HFFc6 (cell line): ENCODE data around the gene USP14. TPM values are rescaled to one million over a fixed set of nuclear protein-coding genes. Genes with fewer than 3 reads are reported as not detected.

Experiments used
- DNase-seq: peaks from one replicate; pipeline ENCODE4 v3.0.0-alpha.2; 2018
- H3K27ac Mint-ChIP-seq: 2 replicates; pipeline ENCODE4 v1.8.0; 2020; ENCODE audit warnings: mild to moderate bottlenecking, mixed read lengths
- H3K27me3 Mint-ChIP-seq: 2 replicates; pipeline ENCODE4 v1.8.0; 2021; ENCODE audit warnings: mild to moderate bottlenecking, moderate library complexity, mixed read lengths; ENCODE audit not compliant: insufficient read depth
- H3K36me3 Mint-ChIP-seq: 2 replicates; pipeline ENCODE4 v1.8.0; 2021; ENCODE audit warnings: low read depth, mixed read lengths
- H3K4me1 Mint-ChIP-seq: 2 replicates; pipeline ENCODE4 v1.8.0; 2020; ENCODE audit warnings: low read depth, mixed read lengths
- H3K4me3 Mint-ChIP-seq: 2 replicates; pipeline ENCODE4 v1.8.0; 2020; ENCODE audit warnings: mild to moderate bottlenecking, moderate library complexity, mixed read lengths
- H3K9me3 Mint-ChIP-seq: 2 replicates; pipeline ENCODE4 v1.8.0; 2020; ENCODE audit warnings: mild to moderate bottlenecking, mixed read lengths
- CTCF ChIP-seq: fragments of 200-600 bp; sonication (generic); IDR thresholded peaks from 2 replicates; pipeline ENCODE4 v1.5.0; 2021; ENCODE audit warnings: antibody characterized with exemption, mild to moderate bottlenecking
- total RNA-seq, 6 experiments: library from RNA; stranded (reverse); fragmentation: NEBNext Ultra II Directional; extraction: Animal tissue kit (Norgen Biotek cat#: 25700); gene quantifications; 2 replicates in 1 of 6; 3 replicates in 5 of 6; pipeline ENCODE4 v1.2.3, GENCODE V29; 2021

Gene USP14
- total RNA-seq, 6 experiments from 2014 or later = 92.0 to 114 (median 101) TPM

GRCh38 chr18:189254-189653 is 30.9 kb downstream of the USP14 start:
- DNase-seq = no peak
- Mint-ChIP-seq H3K9me3 (no peaks in the 10 kb centered on the region), H3K4me3 (no peak overlapping the region), H3K4me1 (peaks cover 15% of the 10 kb centered on the region), H3K27ac (no peak overlapping the region), H3K27me3 (no peaks in the 10 kb centered on the region), H3K36me3 (peaks cover 16% of the 10 kb centered on the region; the same call in 1 of the 2 replicates)
- no peak for TF ChIP-seq CTCF

GRCh38 chr18:191725-192124 is 33.4 kb downstream of the USP14 start:
- DNase-seq = no peak
- no peak for TF ChIP-seq CTCF

GRCh38 chr18:192801-193200 is 34.4 kb downstream of the USP14 start:
- Mint-ChIP-seq H3K4me3 (no peak overlapping the region), H3K27me3 (no peaks in the 10 kb centered on the region), H3K27ac (no peak overlapping the region), H3K4me1 (peaks cover 15% of the 10 kb centered on the region), H3K9me3 (no peaks in the 10 kb centered on the region), H3K36me3 (peaks cover 32% of the 10 kb centered on the region)
- DNase-seq = no peak
- TF ChIP-seq CTCF = no peak

More at GRCh38 chr18:191725-192124, 33.4 kb downstream of the USP14 start:
- H3K27me3 Mint-ChIP-seq = no peaks in the 10 kb centered on the region
- peaks cover 15% of the 10 kb centered on the region for H3K4me1 Mint-ChIP-seq
- no peaks in the 10 kb centered on the region for H3K9me3 Mint-ChIP-seq
- peaks cover 27% of the 10 kb centered on the region for H3K36me3 Mint-ChIP-seq
- H3K4me3 Mint-ChIP-seq = no peak overlapping the region
- H3K27ac Mint-ChIP-seq = no peak overlapping the region

- Mint-ChIP-seq H3K9me3 (no peaks in the 10 kb centered on the region), H3K27me3 (no peaks in the 10 kb centered on the region), H3K27ac (no peak overlapping the region), H3K36me3 (peaks cover 35% of the 10 kb centered on the region), H3K4me3 (no peak overlapping the region), H3K4me1 (peaks cover 15% of the 10 kb centered on the region)
- TF ChIP-seq CTCF = no peak
- DNase-seq = no peak
Measured at GRCh38 chr18:195651-196050, 37.3 kb downstream of the USP14 start.

GRCh38 chr18:199214-199613 is 40.9 kb downstream of the USP14 start:
- no peak for DNase-seq
- peaks cover 25% of the 10 kb centered on the region for H3K36me3 Mint-ChIP-seq
- H3K27ac Mint-ChIP-seq = no peak overlapping the region
- no peaks in the 10 kb centered on the region for H3K9me3 Mint-ChIP-seq
- H3K4me3 Mint-ChIP-seq = no peak overlapping the region
- no peak for TF ChIP-seq CTCF
- H3K27me3 Mint-ChIP-seq = no peaks in the 10 kb centered on the region
- H3K4me1 Mint-ChIP-seq = no peaks in the 10 kb centered on the region

GRCh38 chr18:199768-200167 is 41.4 kb downstream of the USP14 start:
- no peak overlapping the region for H3K27ac Mint-ChIP-seq

More at GRCh38 chr18:199768-200167, 41.4 kb downstream of the USP14 start:
- Mint-ChIP-seq H3K36me3 (peaks cover 29% of the 10 kb centered on the region), H3K27me3 (no peaks in the 10 kb centered on the region), H3K4me1 (no peaks in the 10 kb centered on the region), H3K9me3 (no peaks in the 10 kb centered on the region), H3K4me3 (no peak overlapping the region)
- no peak for DNase-seq
- TF ChIP-seq CTCF = no peak
